H9 (cell line): ENCODE data around the gene SCAMP3. TPM values are rescaled to one million over a fixed set of nuclear protein-coding genes. Genes with fewer than 3 reads are reported as not detected.

Experiments
- DNase-seq: peaks from one replicate; pipeline ENCODE4 v3.0.0-alpha.2; 2017
- H2AFZ ChIP-seq: one replicate; pipeline ENCODE4 v1.6.1; 2013; ENCODE audit warnings: mild to moderate bottlenecking, low read length, control low read depth, moderate library complexity
- H2AK5ac ChIP-seq: 2 replicates; pipeline ENCODE4 v1.6.1; 2013; ENCODE audit warnings: low read length, control low read depth, mixed read lengths; ENCODE audit not compliant: insufficient read length
- H2BK120ac ChIP-seq: one replicate; pipeline ENCODE4 v1.6.1; 2013; ENCODE audit warnings: low read depth, mild to moderate bottlenecking, low read length, control low read depth, inconsistent platforms; ENCODE audit not compliant: poor library complexity, severe bottlenecking
- H2BK12ac ChIP-seq: 2 replicates; pipeline ENCODE4 v1.6.1; 2013; ENCODE audit warnings: low read length, control low read depth, mixed read lengths, low read depth; ENCODE audit not compliant: insufficient read length
- H2BK15ac ChIP-seq: 2 replicates; pipeline ENCODE4 v1.6.1; 2013; ENCODE audit warnings: low read depth, low read length, control low read depth
- H2BK20ac ChIP-seq: one replicate; pipeline ENCODE4 v1.6.1; 2013; ENCODE audit warnings: low read depth, mild to moderate bottlenecking, low read length, control low read depth, inconsistent platforms; ENCODE audit not compliant: poor library complexity, severe bottlenecking
- H2BK5ac ChIP-seq: 2 replicates; pipeline ENCODE4 v1.6.1; 2013; ENCODE audit warnings: low read length, control low read depth, mixed read lengths; ENCODE audit not compliant: insufficient read length
- H3K14ac ChIP-seq: 2 replicates; pipeline ENCODE4 v1.6.1; 2013; ENCODE audit warnings: low read length, control low read depth; ENCODE audit not compliant: insufficient read depth
- H3K18ac ChIP-seq: 2 replicates; pipeline ENCODE4 v1.6.1; 2013; ENCODE audit warnings: low read depth, mild to moderate bottlenecking, mixed read lengths, low read length, control low read depth; ENCODE audit not compliant: insufficient read length
- H3K23ac ChIP-seq: 2 replicates; pipeline ENCODE4 v1.6.1; 2013; ENCODE audit warnings: low read length, control low read depth, mixed read lengths, low read depth; ENCODE audit not compliant: insufficient read length
- H3K23me2 ChIP-seq: 2 replicates; pipeline ENCODE4 v1.6.1; 2013; ENCODE audit warnings: low read depth, mild to moderate bottlenecking, mixed read lengths, low read length, control low read depth; ENCODE audit not compliant: insufficient read length, poor library complexity, severe bottlenecking
- H3K27ac ChIP-seq: 2 replicates; pipeline ENCODE4 v1.5.1; 2013; ENCODE audit warnings: low read length, control low read depth, mixed read lengths, low read depth; ENCODE audit not compliant: insufficient read length
- H3K27me3 ChIP-seq: 2 replicates; pipeline ENCODE4 v1.6.1; 2013; ENCODE audit warnings: low read length, control low read depth, inconsistent platforms; ENCODE audit not compliant: insufficient read depth
- H3K4ac ChIP-seq: 2 replicates; pipeline ENCODE4 v1.6.1; 2013; ENCODE audit warnings: low read depth, mild to moderate bottlenecking, control low read depth, inconsistent platforms, low read length, moderate library complexity
- H3K4me1 ChIP-seq: 2 replicates; pipeline ENCODE4 v1.6.1; 2013; ENCODE audit warnings: low read length, control low read depth, inconsistent platforms; ENCODE audit not compliant: insufficient read depth
- H3K4me2 ChIP-seq: 2 replicates; pipeline ENCODE4 v1.6.1; 2013; ENCODE audit warnings: low read length, control low read depth, mixed read lengths; ENCODE audit not compliant: insufficient read length, insufficient read depth
- H3K56ac ChIP-seq: 2 replicates; pipeline ENCODE4 v1.6.1; 2013; ENCODE audit warnings: low read depth, mild to moderate bottlenecking, mixed read lengths, low read length, control low read depth; ENCODE audit not compliant: insufficient read length
- H3K79me1 ChIP-seq: 2 replicates; pipeline ENCODE4 v1.6.1; 2013; ENCODE audit warnings: low read depth, mild to moderate bottlenecking, moderate library complexity, low read length, control low read depth, inconsistent platforms; ENCODE audit not compliant: insufficient read depth, poor library complexity, severe bottlenecking
- H3K79me2 ChIP-seq: 2 replicates; pipeline ENCODE4 v1.6.1; 2013; ENCODE audit warnings: low read length, control low read depth, inconsistent platforms; ENCODE audit not compliant: insufficient read depth
- H3K9ac ChIP-seq: 2 replicates; pipeline ENCODE4 v1.6.1; 2013; ENCODE audit warnings: low read length, control low read depth, mixed read lengths; ENCODE audit not compliant: insufficient read length; ENCODE audit errors: extremely low read depth
- H3K9me3 ChIP-seq: one replicate; pipeline ENCODE4 v1.6.1; 2013; ENCODE audit warnings: low read depth, low read length, inconsistent platforms; ENCODE audit not compliant: control insufficient read depth
- H3T11ph ChIP-seq: one replicate; pipeline ENCODE4 v1.6.1; 2013; ENCODE audit warnings: mild to moderate bottlenecking, low read length, control low read depth, inconsistent platforms
- H4K20me1 ChIP-seq: one replicate; pipeline ENCODE4 v1.6.1; 2013; ENCODE audit not compliant: control insufficient read depth, insufficient read length, insufficient read depth
- H4K5ac ChIP-seq: 2 replicates; pipeline ENCODE4 v1.6.1; 2013; ENCODE audit warnings: low read depth, mild to moderate bottlenecking, mixed read lengths, low read length, control low read depth; ENCODE audit not compliant: insufficient read length
- H4K8ac ChIP-seq: replicated peaks from 2 replicates; pipeline ENCODE4 v1.6.1; 2013; ENCODE audit warnings: low read length, control low read depth, mixed read lengths, low read depth; ENCODE audit not compliant: insufficient read length
- H4K91ac ChIP-seq: 2 replicates; pipeline ENCODE4 v1.6.1; 2013; ENCODE audit warnings: low read depth, mild to moderate bottlenecking, moderate library complexity, mixed read lengths, low read length, control low read depth; ENCODE audit not compliant: insufficient read length
- H3K27ac Mint-ChIP-seq, 3 experiments: 2 replicates in 2 of 3; 3 replicates in 1 of 3; pipeline ENCODE4 v1.8.0; 2020 to 2021; ENCODE audit warnings: mixed read lengths in 3 of 3, mild to moderate bottlenecking in 1 of 3, moderate library complexity in 1 of 3
- H3K27me3 Mint-ChIP-seq: 2 replicates; pipeline ENCODE4 v1.8.0; 2021; ENCODE audit warnings: low read depth, mild to moderate bottlenecking, moderate library complexity, mixed read lengths
- H3K36me3 Mint-ChIP-seq, 3 experiments: 2 replicates in 2 of 3; 3 replicates in 1 of 3; pipeline ENCODE4 v1.8.0; 2020 to 2021; ENCODE audit warnings: low read depth in 3 of 3, mixed read lengths in 3 of 3; ENCODE audit not compliant: insufficient read depth in 1 of 3
- H3K4me1 Mint-ChIP-seq, 2 experiments: 2 replicates each; pipeline ENCODE4 v1.8.0; 2020; ENCODE audit warnings: mixed read lengths in 2 of 2
- H3K4me3 Mint-ChIP-seq, 2 experiments: 2 replicates in 1 of 2; 3 replicates in 1 of 2; pipeline ENCODE4 v1.8.0; 2020 to 2021; ENCODE audit warnings: mild to moderate bottlenecking in 2 of 2, mixed read lengths in 2 of 2, moderate library complexity in 1 of 2
- H3K9me3 Mint-ChIP-seq, 2 experiments: 2 replicates in 1 of 2; 3 replicates in 1 of 2; pipeline ENCODE4 v1.8.0; 2020; ENCODE audit warnings: mild to moderate bottlenecking in 2 of 2, mixed read lengths in 2 of 2, moderate library complexity in 1 of 2
- CTCF ChIP-seq: fragments of 200-600 bp; sonication (generic); conservative IDR thresholded peaks from 3 replicates; pipeline ENCODE4 v1.8.0; 2021; ENCODE audit warnings: antibody characterized with exemption, mild to moderate bottlenecking
- WGBS: extraction: QIAGEN DNeasy Blood & Tissue Kit; methylation state at CpG from one replicate; pipeline ENCODE4 v1.1.7; 2013; ENCODE audit warnings: missing lambda C conversion rate, low lambda C conversion rate, mixed read lengths; ENCODE audit not compliant: insufficient read length; ENCODE audit errors: extremely low coverage; 5-methylcytosine and 5-hydroxymethylcytosine counted together
- total RNA-seq: library from RNA; stranded (reverse); gene quantifications from 2 replicates; pipeline ENCODE4 v1.2.1, GENCODE V29; 2021

The SCAMP3 gene
- total RNA-seq, 1 experiment from 2014 or later, result 52.5 TPM

- H4K8ac ChIP-seq, result no peak overlapping the region
- H3K27me3 ChIP-seq, result no peaks in the 10 kb centered on the region
- H3K9me3 ChIP-seq, result no peaks in the 10 kb centered on the region
- Mint-ChIP-seq H3K27ac (peak overlapping the region in 1 of 3 experiments; percentile 70; a peak in 2 of 7 replicates), H3K4me1 (peaks cover 0 to 3% of the 10 kb centered on the region in 2 experiments; a peak in 1 of 4 replicates), H3K9me3 (no peaks in the 10 kb centered on the region), H3K4me3 (no peak overlapping the region), H3K36me3 (peaks cover 4 to 12% (median 4%) of the 10 kb centered on the region in 3 experiments; a peak in 4 of 7 replicates), H3K27me3 (no peaks in the 10 kb centered on the region; the same call in 1 of the 2 replicates)
- no peak overlapping the region for H4K91ac ChIP-seq
- no CpG with 5 or more reads among the region's 18 CpGs for WGBS
- H3K79me2 ChIP-seq, result no peaks in the 10 kb centered on the region
- peaks cover 3% of the 10 kb centered on the region for H3K23me2 ChIP-seq
- no peak overlapping the region for H3K23ac ChIP-seq
- no peak for TF ChIP-seq CTCF
- no peak overlapping the region for H3K14ac ChIP-seq
- H3K56ac ChIP-seq, result no peak overlapping the region
- no peak overlapping the region for H2BK20ac ChIP-seq
- no peak overlapping the region for H3K27ac ChIP-seq
- no peak overlapping the region for H2BK12ac ChIP-seq
- H3T11ph ChIP-seq, result no peak overlapping the region
- H4K20me1 ChIP-seq, result no peaks in the 10 kb centered on the region
- H3K4ac ChIP-seq, result no peak overlapping the region
- no peak overlapping the region for H4K5ac ChIP-seq
- no peak overlapping the region for H2AK5ac ChIP-seq
- no peaks in the 10 kb centered on the region for H3K79me1 ChIP-seq
- H2BK120ac ChIP-seq, result no peak overlapping the region
- no peak overlapping the region for H3K9ac ChIP-seq
- no peak overlapping the region for H2AFZ ChIP-seq
- H3K4me2 ChIP-seq, result no peak overlapping the region
- DNase-seq, result no peak
- H2BK5ac ChIP-seq, result no peak overlapping the region
- H2BK15ac ChIP-seq, result no peak overlapping the region
- H3K18ac ChIP-seq, result no peak overlapping the region
- H3K4me1 ChIP-seq, result no peaks in the 10 kb centered on the region
Observed at GRCh38 chr1:155285631-155286044, 23.5 kb upstream of the SCAMP3 start.
